ENCODE data around the gene MAGEL2. TPM values are rescaled to one million over a fixed set of nuclear protein-coding genes. Genes with fewer than 3 reads are reported as not detected.

MAGEL2 gene
- total and polyA plus RNA-seq, 2 donors (not counting 3 experiments of a cell fraction or from before 2014, with no cell fraction given) = not detected

DNA sequence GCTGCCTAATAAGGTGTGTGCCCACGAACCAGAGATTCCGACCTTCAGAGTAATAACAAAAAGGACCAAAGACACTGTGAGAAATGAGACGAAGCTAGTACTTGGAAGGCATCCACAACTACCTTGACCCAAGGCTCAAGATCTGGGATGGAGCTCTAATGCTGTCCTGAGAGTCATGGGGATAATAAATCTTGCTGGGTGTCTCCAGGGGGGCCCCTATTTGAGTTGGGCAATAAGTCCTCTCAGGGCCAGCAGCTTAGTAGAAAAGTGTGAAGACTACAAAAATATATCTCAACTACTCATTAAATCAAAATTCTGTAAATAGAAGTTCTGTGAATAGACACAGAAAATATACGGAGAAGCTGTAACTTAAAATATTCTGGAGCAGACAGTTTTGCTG lies 42.3 kb upstream of the MAGEL2 start:
- TF ChIP-seq JUN (IDR thresholded peaks at IDR 0.05; ENCODE audit: borderline replicate concordance, insufficient read depth, insufficient read length, low read depth) (no peak), GATA2 (IDR thresholded peaks at IDR 0.05; ENCODE audit: insufficient read depth, insufficient read length, low read depth, low read length) (no peak), EZH2 (IDR thresholded peaks at IDR 0.05; ENCODE audit: borderline replicate concordance, low read depth, low read length, severe bottlenecking) (no peak), POLR2AphosphoS5 (IDR thresholded peaks at IDR 0.05; ENCODE audit: insufficient read depth, low read depth, low read length) (no peak), FOS (IDR thresholded peaks at IDR 0.05; ENCODE audit: borderline replicate concordance, insufficient read depth, low read length) (no peak), POLR2A (IDR thresholded peaks at IDR 0.05; ENCODE audit: low read depth, low read length) (no peak), MYC (IDR thresholded peaks at IDR 0.05; ENCODE audit: low read depth, low read length) (no peak)
- TF ChIP-seq, protein P1, sequence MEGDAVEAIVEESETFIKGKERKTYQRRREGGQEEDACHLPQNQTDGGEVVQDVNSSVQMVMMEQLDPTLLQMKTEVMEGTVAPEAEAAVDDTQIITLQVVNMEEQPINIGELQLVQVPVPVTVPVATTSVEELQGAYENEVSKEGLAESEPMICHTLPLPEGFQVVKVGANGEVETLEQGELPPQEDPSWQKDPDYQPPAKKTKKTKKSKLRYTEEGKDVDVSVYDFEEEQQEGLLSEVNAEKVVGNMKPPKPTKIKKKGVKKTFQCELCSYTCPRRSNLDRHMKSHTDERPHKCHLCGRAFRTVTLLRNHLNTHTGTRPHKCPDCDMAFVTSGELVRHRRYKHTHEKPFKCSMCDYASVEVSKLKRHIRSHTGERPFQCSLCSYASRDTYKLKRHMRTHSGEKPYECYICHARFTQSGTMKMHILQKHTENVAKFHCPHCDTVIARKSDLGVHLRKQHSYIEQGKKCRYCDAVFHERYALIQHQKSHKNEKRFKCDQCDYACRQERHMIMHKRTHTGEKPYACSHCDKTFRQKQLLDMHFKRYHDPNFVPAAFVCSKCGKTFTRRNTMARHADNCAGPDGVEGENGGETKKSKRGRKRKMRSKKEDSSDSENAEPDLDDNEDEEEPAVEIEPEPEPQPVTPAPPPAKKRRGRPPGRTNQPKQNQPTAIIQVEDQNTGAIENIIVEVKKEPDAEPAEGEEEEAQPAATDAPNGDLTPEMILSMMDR (IDR thresholded peaks at IDR 0.05; ENCODE audit: extremely low read depth in 1 of 2, insufficient read depth in 1 of 2, low read depth in 1 of 2, low read length in 2 of 2) = no peak
- TF ChIP-seq, protein P2, sequence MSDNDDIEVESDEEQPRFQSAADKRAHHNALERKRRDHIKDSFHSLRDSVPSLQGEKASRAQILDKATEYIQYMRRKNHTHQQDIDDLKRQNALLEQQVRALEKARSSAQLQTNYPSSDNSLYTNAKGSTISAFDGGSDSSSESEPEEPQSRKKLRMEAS (IDR thresholded peaks at IDR 0.05; ENCODE audit: insufficient read depth, insufficient read length) = no peak
- intact Hi-C loops (cut with micrococcal nuclease) = no loop called here
- Histone ChIP-seq H3K4me2 (ENCODE audit: insufficient read depth, low read length) (no peak overlapping the region), H3K36me3 (ENCODE audit: control insufficient read depth in 2 of 2, extremely low read depth in 1 of 2, insufficient read depth in 2 of 2, low read length in 2 of 2) (no peaks in the 10 kb centered on the region), H3K9me3 (replicated peaks; ENCODE audit: control insufficient read depth, insufficient read depth, low read length) (no peaks in the 10 kb centered on the region), H3K27ac (ENCODE audit: insufficient read depth, low read depth, low read length) (no peak overlapping the region), H3K27me3 (ENCODE audit: control insufficient read depth in 2 of 2, insufficient read depth in 2 of 2, low read length in 2 of 2) (no peaks in the 10 kb centered on the region), H3K4me1 (ENCODE audit: control insufficient read depth, extremely low read depth, insufficient read depth, low read length) (no peaks in the 10 kb centered on the region), H4K20me1 (replicated peaks; ENCODE audit: control insufficient read depth, extremely low read depth, insufficient read depth, low read length) (no peaks in the 10 kb centered on the region), H3K9ac (replicated peaks; ENCODE audit: extremely low read depth, insufficient read depth, low read length) (no peak overlapping the region), H2AFZ (ENCODE audit: low read depth, low read length) (no peak overlapping the region), H3K4me3 (replicated peaks in 1 of 3; ENCODE audit: insufficient read depth in 1 of 3, low read depth in 1 of 3, low read length in 3 of 3) (no peak overlapping the region), H3K79me2 (ENCODE audit: control insufficient read depth, insufficient read depth, low read length) (no peaks in the 10 kb centered on the region), H3K9me1 (replicated peaks; ENCODE audit: control insufficient read depth, extremely low read depth, insufficient read depth, low read length) (no peaks in the 10 kb centered on the region)
- ChIA-PET POLR2A (no interaction called here), CTCF (no interaction called here)
- no TSS peak for BruUV-seq (replicated peaks)
- FAIRE-seq = no peak
- dilution Hi-C loops (cut with MboI; ENCODE audit: extremely low pct_ligation_motif_present, low sequenced_read_pairs) = no loop called here
- DNase-seq (ENCODE audit: low read depth, low spot score) = no peak
